NOMO-1 (cell line): ENCODE data around the gene AKAP6.

Source experiments
- DNase-seq, 2 experiments: peaks; one replicate each; lab custom pipeline; 2025; ENCODE audit not compliant: unreplicated experiment in 2 of 2; lab: John Stamatoyannopoulos, UW

The AKAP6 gene

DNA sequence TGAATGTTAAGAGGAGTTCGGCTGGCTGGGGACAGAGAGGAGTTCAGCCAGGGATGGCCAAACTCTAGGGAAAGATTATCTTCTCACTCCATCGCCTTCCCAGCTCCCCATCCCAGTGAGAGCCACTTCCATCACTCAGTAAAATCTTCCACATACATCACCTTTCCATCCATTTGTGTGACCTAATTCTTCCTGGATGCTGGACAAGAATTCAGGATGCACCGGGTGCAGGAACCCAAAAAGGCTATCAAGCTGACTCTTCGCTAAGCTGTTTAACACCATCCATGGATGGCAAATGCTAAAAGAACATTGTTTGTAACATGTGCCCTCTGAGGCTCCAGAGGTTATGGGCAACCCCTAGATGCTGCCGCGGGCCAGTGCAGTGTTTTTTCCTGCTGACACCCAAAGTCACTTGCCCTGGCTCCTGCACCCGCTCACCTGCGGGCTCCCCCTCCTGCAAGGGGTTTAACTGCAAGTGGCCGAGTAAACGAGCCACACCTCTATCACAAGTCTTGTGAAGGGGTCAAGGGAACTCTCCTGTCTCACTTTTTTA, 393.6 kb downstream of the AKAP6 start:
- DNase-seq, result no peak

DNA sequence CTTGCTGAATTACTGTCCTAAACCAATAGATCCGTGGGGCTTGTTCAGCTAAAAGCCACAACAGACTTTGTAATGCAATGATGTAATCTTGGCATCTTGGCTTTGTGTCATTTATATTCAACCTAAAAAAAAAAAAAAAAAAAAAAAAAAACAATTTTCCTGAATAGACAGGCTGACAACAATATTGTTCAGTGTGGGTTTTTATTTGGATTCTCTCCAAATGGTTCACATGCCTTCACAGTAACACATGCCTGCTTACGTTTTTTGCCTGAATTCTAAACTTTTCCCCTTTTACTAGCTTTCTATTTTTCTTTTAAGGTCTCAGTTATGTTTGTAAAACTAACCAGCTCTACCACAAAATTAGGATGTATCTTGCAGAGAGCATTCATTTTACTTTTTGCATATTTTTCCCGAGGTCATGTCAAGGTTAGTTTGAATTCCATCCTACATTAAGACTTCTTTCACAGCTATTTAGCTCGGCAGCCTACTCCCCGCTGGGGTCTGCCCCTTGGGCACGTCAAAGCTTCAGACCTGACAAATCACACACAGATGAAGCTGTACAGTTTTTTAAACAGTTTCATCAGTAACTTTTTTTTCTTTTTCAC, 395.9 kb downstream of the AKAP6 start:
- DNase-seq, result no peak

DNA sequence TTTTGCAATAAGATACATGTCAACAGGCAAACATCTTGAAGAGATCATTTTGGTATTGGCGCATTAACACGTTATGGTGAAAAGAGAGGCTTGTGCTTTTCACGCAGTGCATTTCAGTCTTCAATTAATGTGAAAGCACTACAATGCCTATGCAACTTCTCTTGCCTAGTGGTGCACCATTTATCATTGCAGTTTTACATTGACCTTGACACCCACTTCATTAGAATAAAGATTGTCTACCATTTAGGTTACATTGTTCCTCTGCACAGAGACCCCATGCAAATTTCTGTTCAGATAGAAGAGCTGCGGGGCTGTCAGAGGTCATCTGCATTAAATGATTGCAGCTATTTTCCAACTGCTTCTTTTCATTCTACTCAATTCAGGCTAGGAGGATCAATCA, 397.4 kb downstream of the AKAP6 start:
- no peak for DNase-seq

DNA sequence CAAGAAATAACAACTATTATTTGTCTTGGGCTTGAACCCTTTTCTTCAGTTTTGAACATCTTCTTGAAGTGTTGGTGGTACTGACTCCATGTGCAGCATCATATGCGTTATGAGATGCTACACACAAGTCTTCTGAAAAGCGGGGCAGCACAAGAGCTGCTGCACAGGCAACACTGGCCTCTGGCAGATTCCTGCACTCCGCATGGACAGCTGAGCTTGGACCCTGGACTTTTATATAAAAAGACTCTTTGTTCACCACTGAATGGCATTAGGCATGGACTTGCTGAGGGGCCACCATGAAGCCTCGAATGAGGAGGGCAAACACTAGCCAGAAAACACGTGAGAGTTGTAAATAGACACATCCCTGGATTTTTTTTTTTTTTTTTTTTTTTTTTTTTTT, 398.7 kb downstream of the AKAP6 start:
- no peak for DNase-seq

DNA sequence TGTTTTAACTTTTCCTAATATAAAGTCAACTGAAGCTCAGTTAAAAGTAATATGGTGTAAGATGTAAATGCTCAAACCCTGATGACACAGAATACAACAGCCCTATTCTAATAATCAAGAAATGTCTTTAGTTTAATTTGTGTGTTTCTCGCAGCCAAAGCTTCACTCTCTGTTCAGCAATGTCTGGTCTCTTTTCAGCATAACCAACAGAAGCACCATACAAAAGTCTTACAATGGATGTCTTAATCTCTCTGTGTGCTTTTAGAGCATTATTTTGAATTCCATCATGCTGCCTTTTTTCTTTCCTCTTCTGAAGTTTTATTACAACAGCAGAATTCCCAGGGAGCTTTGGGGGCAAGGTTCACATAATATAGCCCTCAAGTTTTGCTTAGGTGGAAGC, 399.4 kb downstream of the AKAP6 start:
- no peak for DNase-seq

DNA sequence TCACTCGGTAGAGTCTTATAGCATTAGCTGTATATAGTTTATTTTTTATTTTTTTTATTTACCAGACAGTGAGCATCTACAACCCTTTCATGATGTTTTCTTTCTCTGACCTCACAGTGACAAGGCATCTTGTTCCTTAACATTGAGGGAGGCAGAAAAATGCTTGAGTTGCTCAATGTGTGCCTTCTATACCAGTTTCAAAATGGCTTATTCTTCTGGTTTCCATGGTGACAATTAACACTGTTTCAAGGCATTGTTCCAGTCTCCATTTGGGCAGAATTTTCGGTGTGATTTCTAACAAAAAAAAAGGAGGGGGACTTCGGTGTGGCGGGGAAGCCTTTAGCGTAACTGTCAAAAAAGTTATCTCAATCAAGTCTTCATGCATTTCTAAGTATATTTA, 399.9 kb downstream of the AKAP6 start:
- no peak for DNase-seq

DNA sequence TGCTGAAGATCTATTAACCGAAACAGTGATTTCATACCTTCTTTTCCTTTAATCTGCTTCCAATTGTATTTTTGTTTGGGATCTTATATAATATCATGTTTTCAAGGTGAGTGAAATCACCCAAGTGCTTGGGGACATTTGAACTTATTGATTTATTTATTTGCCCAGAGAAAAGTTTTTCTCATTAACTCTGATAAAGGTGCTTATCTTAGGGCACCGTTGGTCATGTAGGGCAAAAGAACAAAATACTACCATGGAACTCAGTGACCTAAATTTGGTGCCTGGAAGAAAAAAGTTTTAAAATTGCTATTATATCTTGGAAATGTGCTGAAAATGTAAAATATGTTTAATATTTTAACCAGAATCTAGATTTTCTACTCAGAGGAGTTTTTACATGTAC, 402.2 kb downstream of the AKAP6 start:
- no peak for DNase-seq

DNA sequence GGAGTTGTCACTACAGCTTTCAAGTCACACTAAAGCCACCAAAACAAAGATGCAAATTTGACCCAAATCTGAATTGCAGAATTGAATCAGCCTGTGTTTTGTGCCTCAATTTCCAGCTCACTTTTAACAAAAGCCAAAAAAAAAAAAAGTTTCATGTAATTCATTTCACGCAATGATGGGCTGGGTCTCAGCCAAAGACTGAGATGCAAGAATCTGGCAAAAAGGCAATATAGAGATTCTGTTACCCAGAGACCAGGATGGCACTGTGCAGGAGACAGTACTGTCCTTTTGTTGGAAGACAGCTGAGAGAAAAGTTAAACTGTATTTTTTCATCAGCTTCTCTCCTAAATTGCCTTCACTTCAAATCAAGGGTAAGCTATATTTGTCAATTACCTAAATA, 403.9 kb downstream of the AKAP6 start:
- DNase-seq, result no peak

DNA sequence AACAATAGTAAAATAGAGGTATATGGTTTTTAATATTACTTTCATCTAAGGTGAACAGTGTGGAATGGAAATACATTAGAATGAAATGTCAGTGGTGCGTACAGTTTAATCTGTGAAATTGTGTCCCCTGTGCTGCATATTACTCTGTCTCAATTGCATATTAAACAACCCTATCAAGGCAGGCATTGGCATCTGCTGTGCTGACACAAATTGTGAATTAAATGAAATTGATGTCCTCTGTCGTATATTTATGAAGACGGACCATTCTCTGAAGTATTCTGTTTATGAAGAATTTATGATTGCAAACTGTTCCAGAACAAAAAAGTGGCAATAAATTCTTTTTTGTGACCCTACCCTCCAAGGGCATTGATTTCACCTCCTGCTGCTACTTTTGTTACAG, 405.2 kb downstream of the AKAP6 start:
- DNase-seq, result no peak

DNA sequence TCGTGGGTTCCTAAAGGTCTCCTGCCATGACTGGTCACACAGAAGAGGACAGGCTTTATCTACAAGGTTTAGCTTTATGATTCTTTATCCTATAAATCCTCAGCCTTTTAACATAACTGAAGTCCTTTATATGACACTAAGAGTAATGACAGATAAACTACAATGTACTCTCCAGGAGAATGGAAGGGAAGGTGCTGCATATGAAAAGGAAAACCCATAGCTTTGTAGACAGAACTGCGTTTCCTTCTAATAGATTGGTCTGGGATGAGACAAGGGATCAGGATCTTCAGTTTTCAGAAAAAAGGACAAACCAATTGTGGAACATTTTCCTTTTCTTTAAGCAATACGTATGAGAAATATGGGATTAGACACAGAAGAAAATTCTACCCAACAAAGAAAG, 408.5 kb downstream of the AKAP6 start:
- DNase-seq, result no peak

DNA sequence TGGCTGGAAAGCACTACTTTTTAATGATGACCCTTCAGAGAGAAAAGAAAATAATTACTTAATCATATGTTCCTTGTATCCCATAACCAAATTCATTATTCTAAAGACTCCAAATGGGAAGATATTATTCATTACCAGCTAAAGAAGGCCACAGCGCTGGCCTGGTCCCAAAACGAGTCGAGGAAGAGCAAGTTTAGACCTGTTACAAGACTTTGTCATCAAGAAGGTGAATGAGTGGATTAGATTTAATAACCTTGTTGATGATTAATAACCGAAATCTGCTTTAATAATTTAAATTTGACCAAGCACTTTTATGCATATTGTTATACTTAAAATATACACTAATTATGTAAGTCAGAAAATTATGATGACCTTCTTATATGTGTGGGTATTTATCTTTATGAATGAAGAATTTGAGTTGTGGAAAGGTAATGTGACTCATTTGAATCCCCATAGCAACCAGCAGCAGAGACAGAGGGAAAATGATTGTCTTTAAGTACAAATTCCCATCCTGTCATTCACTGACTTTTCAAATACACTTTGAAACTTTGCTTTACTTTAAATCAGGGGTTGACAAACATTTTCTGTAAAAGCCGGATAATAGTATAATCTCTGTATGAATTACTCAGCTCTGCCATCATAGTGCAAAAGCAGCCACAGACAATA, 409.2 kb downstream of the AKAP6 start:
- no peak for DNase-seq

DNA sequence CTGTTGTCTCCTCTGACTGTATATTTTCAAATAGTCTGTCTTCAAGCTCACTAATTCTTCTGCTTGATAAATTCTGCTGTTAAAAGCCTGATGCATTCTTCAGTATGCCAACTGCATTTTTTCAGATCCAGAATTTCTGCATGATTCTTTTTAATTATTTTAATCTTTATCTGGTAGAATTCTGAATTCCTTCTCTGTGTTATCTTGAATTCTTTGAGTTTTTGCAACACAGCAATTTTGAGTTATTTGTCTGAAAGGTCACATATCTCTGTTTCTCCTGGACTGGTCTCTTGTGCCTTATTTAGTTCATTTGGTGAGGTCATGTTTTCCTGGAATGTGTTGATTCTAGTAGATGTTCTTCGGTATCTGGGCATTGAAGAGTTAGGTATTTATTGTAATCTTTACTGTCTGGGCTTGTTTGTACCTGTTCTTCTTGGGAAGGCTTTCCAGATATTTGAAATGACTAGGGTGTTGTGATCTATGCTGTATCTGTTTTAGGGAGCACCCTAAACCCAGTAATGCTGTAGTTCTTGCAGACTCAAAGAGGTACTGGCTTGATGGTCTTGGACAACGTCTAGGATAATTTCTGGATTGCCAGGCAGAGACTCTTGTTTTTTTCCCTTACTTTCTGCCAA, 415.8 kb downstream of the AKAP6 start:
- no peak for DNase-seq

DNA sequence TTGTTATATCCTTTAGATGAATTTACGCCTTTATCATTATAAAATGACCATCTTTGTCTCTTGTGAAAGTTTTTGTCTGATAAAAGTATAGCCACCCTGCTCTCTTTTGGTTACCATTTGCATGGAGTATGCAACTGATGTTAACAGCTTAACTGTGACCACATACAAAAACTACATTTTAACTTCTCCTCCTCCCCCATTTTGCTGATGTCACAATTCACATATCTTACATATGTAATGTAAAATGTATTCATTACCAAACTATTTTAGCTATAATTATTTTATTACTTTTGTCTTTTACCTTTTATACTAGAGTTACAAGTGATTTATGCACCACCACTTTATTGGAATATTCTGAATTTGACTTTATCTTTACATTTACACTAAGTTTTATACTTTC, 425.1 kb downstream of the AKAP6 start:
- no peak for DNase-seq

DNA sequence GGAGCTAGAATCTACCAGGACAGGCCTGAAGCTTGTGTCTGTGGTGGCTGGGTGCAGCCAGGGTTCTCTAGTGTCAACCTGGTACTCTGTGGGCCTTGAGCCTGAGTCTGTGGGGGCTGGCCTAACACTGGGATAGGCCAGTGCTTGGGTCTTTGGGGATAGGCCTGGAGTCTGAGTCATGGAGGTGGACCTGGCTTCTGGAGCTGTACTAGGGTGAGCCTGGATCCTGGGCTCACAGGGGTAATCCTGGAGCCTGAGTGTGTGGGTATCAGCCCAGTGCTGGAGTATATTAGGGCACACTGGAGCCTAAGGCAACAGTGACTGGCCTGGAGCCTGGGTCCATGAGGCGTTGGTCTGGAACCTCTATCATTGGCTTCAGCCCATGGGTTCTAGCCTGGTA, 427.1 kb downstream of the AKAP6 start:
- DNase-seq, result no peak

DNA sequence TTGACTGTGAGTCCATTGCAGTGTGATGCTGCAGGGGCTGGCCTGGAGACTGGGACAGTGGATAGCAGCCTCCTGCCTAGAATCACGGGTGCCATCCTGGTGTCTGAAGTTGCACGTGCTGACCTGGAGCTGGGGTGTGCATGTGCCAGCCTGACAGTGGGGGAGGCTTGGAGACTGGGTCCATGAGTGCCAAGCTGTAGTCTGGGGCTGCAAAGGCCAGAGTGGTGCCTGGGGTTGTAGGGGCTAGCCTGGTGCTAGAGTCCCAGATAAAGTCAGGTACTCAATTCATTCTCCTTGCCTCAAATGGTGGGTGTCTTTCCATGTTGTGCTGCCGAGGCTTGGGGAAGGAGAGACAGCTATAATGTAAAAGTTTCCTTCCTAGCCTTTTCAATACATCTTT, 427.7 kb downstream of the AKAP6 start:
- no peak for DNase-seq

DNA sequence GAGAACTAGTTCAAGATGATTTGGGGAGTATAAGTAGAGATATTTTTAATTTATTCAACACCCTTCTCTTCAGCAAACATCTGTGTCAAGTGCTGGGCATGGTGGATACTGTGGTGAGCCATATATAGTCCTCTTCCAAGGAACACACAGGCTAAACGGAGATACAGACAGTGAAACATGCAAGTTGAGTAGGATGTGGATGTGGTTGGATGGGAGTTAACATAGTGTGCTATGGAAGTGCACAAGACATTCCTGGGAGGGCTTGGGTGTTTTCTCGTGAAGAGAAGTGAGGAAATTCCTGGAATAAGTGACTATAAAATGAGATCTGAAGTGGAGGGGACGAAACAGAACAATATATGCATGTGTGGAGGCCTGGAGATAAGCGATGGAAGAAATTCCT, 428.5 kb downstream of the AKAP6 start:
- DNase-seq, result no peak

DNA sequence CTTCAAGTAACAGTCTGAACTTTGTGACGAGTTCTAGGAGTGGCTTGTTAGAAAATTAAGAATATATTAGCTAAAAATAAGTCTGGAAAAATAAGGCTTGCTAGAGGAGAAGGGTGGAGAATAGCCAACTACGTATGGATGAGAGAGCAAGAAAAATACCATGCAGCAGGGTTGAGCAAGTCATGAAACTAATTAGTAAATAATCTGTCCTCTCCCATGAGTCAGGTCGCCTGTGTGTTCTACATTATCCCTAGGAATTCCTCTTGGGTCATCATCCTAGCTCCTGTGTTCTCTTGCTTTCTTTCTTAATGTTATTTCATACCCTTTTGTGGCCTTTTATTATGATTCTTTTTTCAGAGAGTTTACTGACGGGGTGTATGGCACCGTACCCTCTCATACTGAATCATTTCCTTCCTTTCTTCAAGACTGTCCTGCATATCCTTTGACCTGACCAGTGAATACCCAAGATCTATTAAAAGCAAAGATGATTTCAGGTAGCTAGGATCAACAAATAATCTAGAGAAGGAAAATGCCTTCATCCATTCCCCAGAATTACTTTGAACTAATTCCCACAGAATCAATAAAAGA, 432.4 kb downstream of the AKAP6 start:
- no peak for DNase-seq

DNA sequence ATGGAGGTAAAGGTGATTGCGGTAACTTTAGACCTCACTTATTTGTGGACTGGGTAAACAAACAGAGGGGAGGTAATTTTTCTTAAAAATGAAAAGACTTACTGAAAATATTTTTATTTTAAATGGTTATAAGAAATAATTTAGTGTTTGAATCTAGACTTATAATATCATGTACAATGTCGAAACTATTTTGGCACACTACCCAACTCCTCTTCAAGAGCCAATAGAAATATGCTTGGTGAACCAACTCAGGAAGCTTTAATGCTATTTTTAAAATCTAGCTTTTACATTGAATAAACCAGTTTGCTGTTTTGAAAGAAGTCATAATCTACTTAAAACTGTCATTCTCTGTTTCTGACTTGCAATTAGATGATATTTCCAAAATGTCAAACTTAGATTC, 433.8 kb downstream of the AKAP6 start:
- no peak for DNase-seq

DNA sequence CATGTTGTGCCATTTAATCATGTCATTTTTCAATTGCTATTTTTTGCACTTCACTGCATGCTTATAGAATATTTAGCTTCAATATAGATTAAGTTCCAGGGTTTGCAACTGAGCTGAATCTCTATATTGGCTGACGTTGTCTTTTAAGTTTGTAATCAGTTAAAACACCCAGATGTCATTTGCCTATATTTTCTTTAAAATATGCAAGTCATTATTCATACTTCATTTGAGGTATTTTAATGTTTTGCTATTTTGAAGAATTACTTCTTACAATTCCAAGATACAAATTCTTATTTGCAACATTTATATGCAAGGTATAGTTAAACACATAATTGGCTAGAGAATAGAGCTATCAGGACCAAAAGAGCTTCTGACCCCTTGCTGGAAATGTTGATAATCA, 434.6 kb downstream of the AKAP6 start:
- no peak for DNase-seq

DNA sequence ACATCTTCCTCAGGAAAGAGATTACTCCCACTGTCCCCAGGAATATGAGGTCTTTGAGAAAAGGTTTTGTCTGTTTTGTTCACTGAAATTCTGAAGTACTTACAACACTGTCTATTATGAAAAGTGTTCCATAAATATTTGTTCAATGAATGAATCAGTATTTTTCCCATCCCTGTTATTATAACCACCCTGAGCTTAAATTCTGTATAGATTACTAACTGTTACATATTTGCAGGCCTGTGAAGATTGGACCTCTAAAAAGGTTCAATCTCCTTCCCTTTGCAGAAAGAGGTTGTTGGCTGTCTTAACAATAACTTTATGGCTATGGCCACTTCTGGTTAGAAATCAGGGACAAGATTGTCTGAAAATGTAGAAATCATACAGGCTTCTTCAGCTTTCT, 435.0 kb downstream of the AKAP6 start:
- no peak for DNase-seq

DNA sequence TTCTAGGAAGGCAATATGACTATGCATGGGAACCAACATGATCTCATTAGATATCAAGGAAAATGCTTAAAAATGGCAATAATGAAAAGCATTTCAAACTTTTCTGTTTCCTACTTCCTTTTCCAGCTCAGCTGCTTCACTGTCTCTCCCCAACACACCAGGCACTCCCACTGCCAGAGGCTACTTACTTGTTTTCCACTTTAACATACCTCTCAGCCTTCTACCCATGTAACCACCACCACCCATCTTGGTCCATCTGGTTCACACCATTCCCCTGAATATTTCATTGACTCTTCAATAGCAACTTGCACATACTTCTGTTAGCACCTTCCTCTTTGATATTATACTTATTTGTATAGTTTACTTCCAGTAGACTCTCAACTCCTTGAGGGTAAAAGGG, 441.3 kb downstream of the AKAP6 start:
- no peak for DNase-seq

DNA sequence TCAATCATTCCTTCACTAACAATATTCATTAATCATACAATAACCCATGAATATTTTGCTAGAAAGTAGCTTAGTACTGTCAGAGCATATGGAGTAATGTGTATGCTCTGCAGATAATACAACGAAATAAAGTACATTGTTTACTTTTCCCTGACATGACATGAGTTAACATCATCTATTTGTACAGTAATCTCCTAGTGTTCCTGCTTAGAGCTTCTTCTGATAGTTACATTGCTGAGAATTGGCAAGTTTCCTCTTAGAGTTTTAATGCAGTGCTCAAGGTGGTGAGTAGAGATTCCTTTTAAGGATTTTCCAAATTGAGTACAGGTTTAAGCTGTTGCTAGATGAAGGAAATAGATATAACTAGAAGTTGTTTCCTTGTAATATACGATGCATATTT, 445.1 kb downstream of the AKAP6 start:
- DNase-seq, result no peak
